Uterus (tissue), 2 donors: ENCODE measurements around the gene ZSWIM1.

Experiments
- CTCF ChIP-seq, 4 experiments: fragments of 200-600 bp in 2 of 4; fragments of 450-650 bp in 2 of 4; sonication (generic) in 2 of 4; IDR thresholded peaks; one replicate each; pipeline ENCODE4 v1.5.1; 2016 to 2019; ENCODE audit warnings: antibody characterized with exemption in 4 of 4, mild to moderate bottlenecking in 2 of 4, moderate library complexity in 1 of 4
- POLR2A ChIP-seq, 2 donors: fragments of 450-650 bp; IDR thresholded peaks; one replicate each; pipeline ENCODE4 v1.6.1; 2016; ENCODE audit warnings: antibody characterized with exemption in 2 of 2, mild to moderate bottlenecking in 1 of 2, moderate library complexity in 1 of 2

DNA sequence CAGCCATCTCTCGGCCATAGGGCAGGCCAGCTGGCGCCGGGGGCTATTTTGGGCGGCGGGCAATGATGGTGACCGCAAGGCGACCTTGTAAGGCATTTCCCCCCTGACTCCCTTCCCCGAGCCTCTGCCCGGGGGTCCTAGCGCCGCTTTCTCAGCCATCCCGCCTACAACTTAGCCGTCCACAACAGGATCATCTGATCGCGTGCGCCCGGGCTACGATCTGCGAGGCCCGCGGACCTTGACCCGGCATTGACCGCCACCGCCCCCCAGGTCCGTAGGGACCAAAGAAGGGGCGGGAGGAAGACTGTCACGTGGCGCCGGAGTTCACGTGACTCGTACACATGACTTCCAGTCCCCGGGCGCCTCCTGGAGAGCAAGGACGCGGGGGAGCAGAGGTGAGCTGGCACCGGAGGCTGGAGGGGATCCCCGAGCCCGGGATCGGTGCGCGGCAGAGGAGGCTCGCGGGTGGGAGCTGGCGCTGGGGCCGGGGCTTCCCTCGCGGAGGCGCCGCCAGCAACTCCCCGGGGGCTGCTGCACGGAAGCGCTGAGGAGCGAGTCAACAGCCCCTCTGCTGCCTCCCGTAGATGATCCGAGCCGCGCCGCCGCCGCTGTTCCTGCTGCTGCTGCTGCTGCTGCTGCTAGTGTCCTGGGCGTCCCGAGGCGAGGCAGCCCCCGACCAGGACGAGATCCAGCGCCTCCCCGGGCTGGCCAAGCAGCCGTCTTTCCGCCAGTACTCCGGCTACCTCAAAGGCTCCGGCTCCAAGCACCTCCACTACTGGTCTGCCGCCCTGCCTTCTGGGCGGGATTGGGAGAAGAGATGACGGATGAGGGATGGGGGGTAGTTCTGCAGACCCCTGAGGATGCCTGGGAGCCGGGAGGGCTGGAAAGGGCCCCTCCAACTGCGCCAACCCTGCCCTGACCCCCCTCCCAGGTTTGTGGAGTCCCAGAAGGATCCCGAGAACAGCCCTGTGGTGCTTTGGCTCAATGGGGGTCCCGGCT lies 10.3 kb downstream of the ZSWIM1 start, which contains the start of the genes CTSA and NEURL2:
- TF ChIP-seq POLR2A (IDR thresholded peaks at IDR 0.05) = peak; percentile 28 to 46
- peak in 1 of 4 experiments; percentile 25 for TF ChIP-seq CTCF (IDR thresholded peaks at IDR 0.05)
